ENCODE data around the gene SERF2. TPM values are rescaled to one million over a fixed set of nuclear protein-coding genes. Genes with fewer than 3 reads are reported as not detected.

SERF2 gene
- total and polyA plus RNA-seq, 10 of the 15 experiments (the other 5 are each of a cell fraction or from before 2014, with no cell fraction given), result 464 to 4,159 (median 1,014) TPM

- TF ChIP-seq MLLT1 (IDR thresholded peaks at IDR 0.05) (peak; percentile 84), REST (IDR thresholded peaks at IDR 0.05; ENCODE audit: low read depth, low read length) (no peak), BACH1 (IDR thresholded peaks at IDR 0.05; ENCODE audit: borderline replicate concordance) (peak; percentile 83; the same call in 1 of the 2 replicates), CREM (IDR thresholded peaks at IDR 0.05; ENCODE audit: low read depth) (0 out of 2 replicates have a peak, but pooled peaks have one; percentile 52), FOS (IDR thresholded peaks at IDR 0.05; ENCODE audit: borderline replicate concordance, extremely low read depth, insufficient read length) (no peak), JUND (IDR thresholded peaks at IDR 0.05; ENCODE audit: low read depth, low read length) (no peak), HDGF (IDR thresholded peaks at IDR 0.05) (peak; percentile 77; the same call in 1 of the 2 replicates), LARP7 (IDR thresholded peaks at IDR 0.05) (no peak), HCFC1 (IDR thresholded peaks at IDR 0.05; ENCODE audit: low read length) (0 out of 2 replicates have a peak, but pooled peaks have one; percentile 28), ZNF592 (IDR thresholded peaks at IDR 0.05) (no peak), CBX3 (IDR thresholded peaks at IDR 0.05; ENCODE audit: borderline replicate concordance, low read depth) (no peak), ZBTB33 (IDR thresholded peaks at IDR 0.05) (no peak), ATF2 (IDR thresholded peaks at IDR 0.05; ENCODE audit: low read length) (no peak), POLR2AphosphoS2 (IDR thresholded peaks at IDR 0.05; ENCODE audit: low read depth, low read length) (peak; percentile 85; the same call in 1 of the 2 replicates), IRF4 (IDR thresholded peaks at IDR 0.05; ENCODE audit: low read depth, low read length) (no peak), POLR2A (IDR thresholded peaks at IDR 0.05; ENCODE audit: low read depth, low read length) (peak; percentile 90), TCF7 (IDR thresholded peaks at IDR 0.05; ENCODE audit: borderline replicate concordance) (no peak)
These were observed 8.4 kb downstream of the SERF2 start, which contains the start of gene HYPK (continued) for GRCh38 chr15:43800286-43801141.
